CD4-positive, CD25-positive, alpha-beta regulatory T cell (primary cell): ENCODE measurements around the gene RAB29. TPM values are rescaled to one million over a fixed set of nuclear protein-coding genes. Genes with fewer than 3 reads are reported as not detected.

Experiments used
- ATAC-seq, 2 donors: fragments of 150-1000 bp; cut with Tn5 transposase; one replicate each; pipeline ENCODE4 v1.10.0; 2021; ENCODE audit warnings: low read depth in 2 of 2, moderate number of reproducible peaks in 2 of 2, moderate library complexity in 1 of 2
- DNase-seq, 3 donors: peaks; one replicate each; pipeline versions ENCODE4 v3.0.0 to v3.0.0-alpha.2; 2012 to 2022; ENCODE audit warnings: mixed read lengths in 1 of 3
- H3K27ac ChIP-seq: one replicate; pipeline ENCODE4 v1.7.0; 2013; ENCODE audit warnings: mild to moderate bottlenecking, low read length; ENCODE audit not compliant: insufficient read depth, poor library complexity, severe bottlenecking
- H3K27me3 ChIP-seq: one replicate; pipeline ENCODE4 v1.7.0; 2013; ENCODE audit warnings: low read length; ENCODE audit not compliant: control insufficient read depth, insufficient read depth
- H3K36me3 ChIP-seq: one replicate; pipeline ENCODE4 v1.7.0; 2013; ENCODE audit warnings: mild to moderate bottlenecking, low read length, moderate library complexity; ENCODE audit not compliant: control insufficient read depth, insufficient read depth
- H3K4me1 ChIP-seq: 2 replicates; pipeline ENCODE4 v1.7.0; 2013; ENCODE audit warnings: mild to moderate bottlenecking, low read length; ENCODE audit not compliant: insufficient read depth, control insufficient read depth, poor library complexity, severe bottlenecking
- H3K4me3 ChIP-seq: one replicate; pipeline ENCODE4 v1.7.0; 2013; ENCODE audit warnings: low read depth, mild to moderate bottlenecking, low read length, moderate library complexity
- H3K9me3 ChIP-seq, 2 experiments: 1 replicate in 1 of 2; 2 replicates in 1 of 2; pipeline ENCODE4 v1.7.0; 2013; ENCODE audit warnings: low read length in 2 of 2, mild to moderate bottlenecking in 1 of 2, moderate library complexity in 1 of 2; ENCODE audit not compliant: control insufficient read depth in 2 of 2
- H3K27ac Mint-ChIP-seq, 3 donors: one replicate each; pipeline ENCODE4 v1.8.0; 2020 to 2022; ENCODE audit warnings: mild to moderate bottlenecking in 3 of 3, mixed read lengths in 3 of 3, moderate library complexity in 2 of 3
- H3K27me3 Mint-ChIP-seq: one replicate; pipeline ENCODE4 v1.8.0; 2022; ENCODE audit warnings: mild to moderate bottlenecking, mixed read lengths
- H3K36me3 Mint-ChIP-seq: one replicate; pipeline ENCODE4 v1.8.0; 2020; ENCODE audit warnings: mixed read lengths
- H3K4me1 Mint-ChIP-seq, 4 donors: one replicate each; pipeline ENCODE4 v1.8.0; 2020 to 2022; ENCODE audit warnings: mixed read lengths in 4 of 4, mild to moderate bottlenecking in 1 of 4
- H3K4me3 Mint-ChIP-seq, 4 donors: one replicate each; pipeline ENCODE4 v1.8.0; 2020 to 2022; ENCODE audit warnings: mild to moderate bottlenecking in 4 of 4, mixed read lengths in 4 of 4, moderate library complexity in 3 of 4
- H3K9me3 Mint-ChIP-seq, 7 donors: one replicate each; pipeline ENCODE4 v1.8.0; 2020 to 2022; ENCODE audit warnings: mixed read lengths in 7 of 7, mild to moderate bottlenecking in 3 of 7, moderate library complexity in 2 of 7
- polyA plus RNA-seq, 4 donors: library from polyadenylated mRNA; unstranded; fragments of 300-500 nt; fragmentation: Illumina TruSeq; gene quantifications; one replicate each; pipeline ENCODE4 v1.2.3, GENCODE V29; 2021
- total RNA-seq: library from RNA; stranded (reverse); gene quantifications from one replicate; pipeline ENCODE4 v1.2.3, GENCODE V29; 2022

The RAB29 gene
- total and polyA plus RNA-seq, 5 donors from 2014 or later, result 37.0 to 119 (median 98.2) TPM

- Histone ChIP-seq H3K27me3 (no peaks in the 10 kb centered on the region), H3K4me3 (no peak overlapping the region), H3K36me3 (peaks cover 33% of the 10 kb centered on the region), H3K4me1 (peaks cover 45% of the 10 kb centered on the region), H3K27ac (peak overlapping the region; percentile 49), H3K9me3 (no peaks in the 10 kb centered on the region)
- ATAC-seq (no peak), DNase-seq (no peak)
- Mint-ChIP-seq H3K4me1 (peaks cover 18 to 62% (median 48%) of the 10 kb centered on the region in 4 donors), H3K27ac (peak overlapping the region in 2 of 3 donors; percentile 67 to 99), H3K36me3 (peaks cover 21% of the 10 kb centered on the region), H3K9me3 (no peaks in the 10 kb centered on the region), H3K27me3 (no peaks in the 10 kb centered on the region), H3K4me3 (peak overlapping the region; percentile 73 to 99 (median 92))
These were observed 2.7 kb downstream of the RAB29 start for GRCh38 chr1:205772607-205773032.

DNA sequence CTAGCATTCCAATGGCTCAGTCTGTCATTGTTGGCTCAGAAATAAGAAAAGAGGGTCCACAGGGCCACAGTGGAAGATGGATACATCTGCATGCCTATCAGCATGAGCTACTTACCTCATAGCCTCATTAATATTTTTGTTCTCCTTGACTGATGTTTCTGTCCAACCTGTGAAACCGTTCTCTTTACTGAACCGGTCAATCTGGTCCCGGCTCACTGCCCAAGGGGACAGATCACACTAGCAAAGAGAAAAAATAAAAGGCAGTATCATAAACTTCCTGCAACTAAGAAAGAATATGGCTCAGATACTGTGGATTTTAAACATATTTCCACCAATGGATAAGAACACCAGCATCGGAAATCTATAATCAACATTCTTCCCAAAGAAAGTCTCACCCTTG lies 4.7 kb downstream of the RAB29 start:
- Histone ChIP-seq H3K27me3 (no peaks in the 10 kb centered on the region), H3K36me3 (peaks cover 33% of the 10 kb centered on the region), H3K4me1 (peaks cover 40% of the 10 kb centered on the region), H3K9me3 (no peaks in the 10 kb centered on the region), H3K27ac (no peak overlapping the region), H3K4me3 (no peak overlapping the region)
- H3K27me3 Mint-ChIP-seq, result no peaks in the 10 kb centered on the region
- peaks cover 22 to 60% (median 46%) of the 10 kb centered on the region in 4 donors for H3K4me1 Mint-ChIP-seq
- peak overlapping the region in 2 of 3 donors; percentile 25 to 31 for H3K27ac Mint-ChIP-seq
- peak overlapping the region; percentile 38 to 88 (median 54) for H3K4me3 Mint-ChIP-seq
- ATAC-seq, result no peak
- H3K36me3 Mint-ChIP-seq, result peaks cover 26% of the 10 kb centered on the region
- H3K9me3 Mint-ChIP-seq, result no peaks in the 10 kb centered on the region
- no peak for DNase-seq

DNA sequence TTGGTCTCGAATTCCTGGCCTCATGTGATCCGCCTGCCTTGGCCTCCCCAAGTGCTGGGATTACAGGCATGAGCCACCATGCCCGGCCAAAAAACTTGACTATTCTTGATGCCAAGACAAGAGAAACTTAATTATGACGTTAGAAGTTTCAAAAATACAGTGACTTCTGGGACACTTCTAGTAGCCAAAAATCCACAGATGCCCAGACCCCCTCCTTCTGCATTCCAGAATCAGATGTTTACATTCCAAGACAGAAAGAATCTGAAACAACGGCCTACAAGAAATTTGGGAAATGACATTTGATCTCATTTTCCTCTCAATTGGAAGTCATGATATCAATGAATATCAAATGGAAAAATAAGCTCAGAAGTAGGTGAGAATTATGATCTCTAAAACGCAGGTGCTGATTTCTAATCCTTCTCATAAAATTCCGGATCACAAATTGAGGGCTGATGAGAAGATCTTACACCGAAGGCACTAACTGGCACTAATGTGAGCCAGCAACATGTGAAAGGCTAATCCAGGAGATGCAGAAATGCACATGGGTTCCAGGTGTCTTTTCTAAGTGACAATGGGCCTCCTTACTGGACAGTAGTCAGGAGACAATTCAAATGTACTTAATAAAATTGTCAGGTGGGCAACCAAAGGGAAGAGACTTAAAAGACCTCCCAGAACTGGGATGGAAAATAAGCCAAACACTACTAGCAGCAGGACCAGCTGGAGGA lies 5.5 kb downstream of the RAB29 start:
- H3K27ac ChIP-seq, result no peak overlapping the region
- peak overlapping the region; percentile 31 to 73 (median 38) for H3K27ac Mint-ChIP-seq
- H3K27me3 ChIP-seq, result no peaks in the 10 kb centered on the region
- no peaks in the 10 kb centered on the region for H3K9me3 Mint-ChIP-seq
- ATAC-seq (no peak), DNase-seq (no peak)
- H3K36me3 ChIP-seq, result peaks cover 33% of the 10 kb centered on the region
- H3K36me3 Mint-ChIP-seq, result peaks cover 26% of the 10 kb centered on the region
- H3K4me1 ChIP-seq, result peaks cover 35% of the 10 kb centered on the region
- no peaks in the 10 kb centered on the region for H3K9me3 ChIP-seq
- no peaks in the 10 kb centered on the region for H3K27me3 Mint-ChIP-seq
- no peak overlapping the region for H3K4me3 ChIP-seq
- H3K4me1 Mint-ChIP-seq, result peaks cover 22 to 54% (median 42%) of the 10 kb centered on the region in 4 donors
- H3K4me3 Mint-ChIP-seq, result no peak overlapping the region

DNA sequence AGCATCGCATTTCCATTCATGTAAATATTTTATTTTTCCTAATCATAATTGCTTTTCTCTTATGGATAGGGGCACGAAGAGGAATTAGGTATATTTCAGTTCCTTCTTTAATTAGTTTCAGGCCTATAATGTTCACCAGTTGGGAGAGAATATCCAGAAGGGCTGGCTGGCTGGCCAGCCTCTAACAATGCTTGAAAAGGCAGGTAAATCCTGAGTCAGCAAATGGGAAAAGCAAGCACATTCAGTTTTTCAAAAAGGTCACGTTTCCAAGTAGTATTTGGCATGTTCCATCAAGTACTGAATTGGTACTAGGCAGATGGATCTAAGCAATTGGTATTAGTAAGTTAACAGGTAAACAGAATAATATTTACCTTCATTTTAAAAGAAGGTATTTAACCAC lies 8.0 kb downstream of the RAB29 start:
- no peak for ATAC-seq
- Histone ChIP-seq H3K27me3 (no peaks in the 10 kb centered on the region), H3K27ac (no peak overlapping the region), H3K4me3 (no peak overlapping the region), H3K4me1 (peaks cover 10% of the 10 kb centered on the region), H3K36me3 (peaks cover 33% of the 10 kb centered on the region), H3K9me3 (no peaks in the 10 kb centered on the region)
- no peaks in the 10 kb centered on the region for H3K9me3 Mint-ChIP-seq
- H3K27ac Mint-ChIP-seq, result peak overlapping the region in 1 of 3 donors; percentile 32
- no peaks in the 10 kb centered on the region for H3K27me3 Mint-ChIP-seq
- H3K36me3 Mint-ChIP-seq, result peaks cover 19% of the 10 kb centered on the region
- peaks cover 13 to 40% (median 25%) of the 10 kb centered on the region in 4 donors for H3K4me1 Mint-ChIP-seq
- H3K4me3 Mint-ChIP-seq, result no peak overlapping the region
- DNase-seq, result no peak

- Mint-ChIP-seq H3K36me3 (peaks cover 18% of the 10 kb centered on the region), H3K27ac (peak overlapping the region in 1 of 3 donors; percentile 49), H3K4me3 (no peak overlapping the region), H3K4me1 (peaks cover 8 to 33% (median 20%) of the 10 kb centered on the region in 4 donors), H3K27me3 (no peaks in the 10 kb centered on the region), H3K9me3 (no peaks in the 10 kb centered on the region)
- DNase-seq (no peak), ATAC-seq (no peak)
- no peaks in the 10 kb centered on the region for H3K9me3 ChIP-seq
- peaks cover 4% of the 10 kb centered on the region for H3K4me1 ChIP-seq
- H3K36me3 ChIP-seq, result peaks cover 33% of the 10 kb centered on the region
- no peak overlapping the region for H3K27ac ChIP-seq
- H3K4me3 ChIP-seq, result no peak overlapping the region
- H3K27me3 ChIP-seq, result no peaks in the 10 kb centered on the region
These were observed 8.7 kb downstream of the RAB29 start for GRCh38 chr1:205766570-205766969.

GRCh38 chr1:205766038-205766437 lies 9.2 kb downstream of the RAB29 start:
- peaks cover 29% of the 10 kb centered on the region for H3K36me3 ChIP-seq
- Mint-ChIP-seq H3K9me3 (no peaks in the 10 kb centered on the region), H3K4me1 (peaks cover 5 to 28% (median 18%) of the 10 kb centered on the region in 4 donors), H3K27ac (peak overlapping the region in 1 of 3 donors; percentile 49), H3K4me3 (no peak overlapping the region), H3K36me3 (peaks cover 18% of the 10 kb centered on the region), H3K27me3 (no peaks in the 10 kb centered on the region)
- no peaks in the 10 kb centered on the region for H3K27me3 ChIP-seq
- no peak overlapping the region for H3K27ac ChIP-seq
- H3K9me3 ChIP-seq, result no peaks in the 10 kb centered on the region
- no peak for ATAC-seq
- H3K4me3 ChIP-seq, result no peak overlapping the region
- DNase-seq, result no peak
- H3K4me1 ChIP-seq, result no peaks in the 10 kb centered on the region

- H3K27ac Mint-ChIP-seq, result peak overlapping the region in 1 of 3 donors; percentile 20
- H3K9me3 Mint-ChIP-seq, result no peaks in the 10 kb centered on the region
- Histone ChIP-seq H3K27ac (no peak overlapping the region), H3K4me1 (no peaks in the 10 kb centered on the region), H3K9me3 (no peaks in the 10 kb centered on the region), H3K27me3 (no peaks in the 10 kb centered on the region), H3K36me3 (peaks cover 17% of the 10 kb centered on the region), H3K4me3 (no peak overlapping the region)
- ATAC-seq, result no peak
- no peaks in the 10 kb centered on the region for H3K27me3 Mint-ChIP-seq
- peaks cover 12% of the 10 kb centered on the region for H3K36me3 Mint-ChIP-seq
- no peak for DNase-seq
- no peak overlapping the region for H3K4me3 Mint-ChIP-seq
- H3K4me1 Mint-ChIP-seq, result peaks cover 3 to 22% (median 12%) of the 10 kb centered on the region in 4 donors
These were observed 10.7 kb downstream of the RAB29 start for GRCh38 chr1:205764578-205764977.

- Histone ChIP-seq H3K27me3 (no peaks in the 10 kb centered on the region), H3K4me1 (no peaks in the 10 kb centered on the region), H3K4me3 (no peak overlapping the region), H3K36me3 (peaks cover 12% of the 10 kb centered on the region), H3K9me3 (no peaks in the 10 kb centered on the region), H3K27ac (no peak overlapping the region)
- Mint-ChIP-seq H3K9me3 (no peaks in the 10 kb centered on the region), H3K4me3 (no peak overlapping the region), H3K27ac (no peak overlapping the region), H3K36me3 (peaks cover 10% of the 10 kb centered on the region), H3K4me1 (peaks cover 3 to 18% (median 11%) of the 10 kb centered on the region in 4 donors), H3K27me3 (no peaks in the 10 kb centered on the region)
- ATAC-seq (no peak), DNase-seq (no peak)
These were observed 11.3 kb downstream of the RAB29 start for GRCh38 chr1:205763980-205764379.
